IMR-90 (cell line): ENCODE results near the gene KCNJ1. TPM values are rescaled to one million over a fixed set of nuclear protein-coding genes. Genes with fewer than 3 reads are reported as not detected.

Experiments
- ATAC-seq: fragments of 200-7000 bp; cut with Tn5 transposase; 2 replicates; pipeline ENCODE4 v1.9.1; 2020; ENCODE audit warnings: low read depth, mild to moderate bottlenecking, moderate library complexity
- BruUV-seq: library from RNA; stranded (reverse); fragments of 400-500 nt; replicated peaks from 2 replicates; lab custom pipeline; 2021; lab: Mats Ljungman, UMichigan
- CTCF ChIA-PET: fragments of 300-600 bp; formaldehyde crosslinking; extraction: SDS; loops from one replicate; lab custom pipeline; 2021; ENCODE audit warnings: antibody characterized with exemption; lab: Yijun Ruan, JAX
- POLR2A ChIA-PET: fragments of 300-600 bp; sonication (Branson Sonifier 250); formaldehyde crosslinking; loops from one replicate; lab custom pipeline; 2022; ENCODE audit warnings: antibody characterized with exemption; ENCODE audit not compliant: unreplicated experiment; lab: Charles Lee
- DNase-seq: peaks from one replicate; pipeline ENCODE4 v3.0.0; 2013
- H2AFZ ChIP-seq: replicated peaks from 2 replicates; pipeline ENCODE3; 2013; ENCODE audit warnings: low read length, mild to moderate bottlenecking; ENCODE audit not compliant: poor library complexity
- H2AK5ac ChIP-seq: 2 replicates; pipeline ENCODE4 v1.6.1; 2013; ENCODE audit warnings: low read depth, low read length, inconsistent platforms
- H2AK9ac ChIP-seq: replicated peaks from 2 replicates; pipeline ENCODE3; 2013; ENCODE audit warnings: mild to moderate bottlenecking, low read depth, low read length, moderate library complexity; ENCODE audit not compliant: poor library complexity
- H2BK120ac ChIP-seq: 2 replicates; pipeline ENCODE4 v1.6.1; 2013; ENCODE audit warnings: low read depth, low read length, inconsistent platforms
- H2BK15ac ChIP-seq: 3 replicates; pipeline ENCODE4 v1.6.1; 2013; ENCODE audit warnings: low read depth, low read length, inconsistent platforms
- H2BK20ac ChIP-seq: 2 replicates; pipeline ENCODE4 v1.6.1; 2013; ENCODE audit warnings: low read depth, mild to moderate bottlenecking, inconsistent platforms, low read length, moderate library complexity
- H2BK5ac ChIP-seq: 2 replicates; pipeline ENCODE4 v1.6.1; 2013; ENCODE audit warnings: mild to moderate bottlenecking, low read depth, low read length, inconsistent platforms; ENCODE audit not compliant: poor library complexity, severe bottlenecking
- H3K14ac ChIP-seq: replicated peaks from 2 replicates; pipeline ENCODE4 v1.6.1; 2013; ENCODE audit warnings: low read depth, low read length, inconsistent platforms
- H3K18ac ChIP-seq: 2 replicates; pipeline ENCODE4 v1.6.1; 2013; ENCODE audit warnings: low read depth, low read length, control low read depth
- H3K23ac ChIP-seq: 2 replicates; pipeline ENCODE4 v1.6.1; 2013; ENCODE audit warnings: low read depth, low read length, inconsistent platforms
- H3K27ac ChIP-seq: 2 replicates; pipeline ENCODE4 v1.5.1; 2013; ENCODE audit warnings: mild to moderate bottlenecking, control low read depth, low read length; ENCODE audit not compliant: insufficient read depth
- H3K27me3 ChIP-seq: 2 replicates; pipeline ENCODE4 v1.6.1; 2013; ENCODE audit warnings: low read length; ENCODE audit not compliant: control insufficient read depth, insufficient read depth
- H3K36me3 ChIP-seq: 2 replicates; pipeline ENCODE4 v1.6.1; 2013; ENCODE audit warnings: low read length, mixed read lengths; ENCODE audit not compliant: control insufficient read depth, insufficient read depth
- H3K4ac ChIP-seq: 2 replicates; pipeline ENCODE4 v1.6.1; 2013; ENCODE audit warnings: low read depth, low read length, inconsistent platforms
- H3K4me1 ChIP-seq: 2 replicates; pipeline ENCODE4 v1.6.1; 2013; ENCODE audit warnings: low read length, mixed read lengths; ENCODE audit not compliant: control insufficient read depth, insufficient read depth
- H3K4me2 ChIP-seq: 2 replicates; pipeline ENCODE4 v1.6.1; 2013; ENCODE audit warnings: low read depth, mild to moderate bottlenecking, control low read depth, low read length, moderate library complexity
- H3K4me3 ChIP-seq: 2 replicates; pipeline ENCODE4 v1.5.1; 2013; ENCODE audit warnings: low read depth, mild to moderate bottlenecking, control low read depth, low read length, moderate library complexity; ENCODE audit not compliant: insufficient read depth
- H3K56ac ChIP-seq: 2 replicates; pipeline ENCODE4 v1.6.1; 2013; ENCODE audit warnings: low read length, inconsistent platforms; ENCODE audit not compliant: insufficient read depth; ENCODE audit errors: extremely low read depth
- H3K79me1 ChIP-seq, 2 experiments: 2 replicates each; pipeline ENCODE4 v1.6.1; 2013; ENCODE audit warnings: low read length in 2 of 2, inconsistent platforms in 1 of 2, low read depth in 1 of 2
- H3K9ac ChIP-seq: 2 replicates; pipeline ENCODE4 v1.6.1; 2013; ENCODE audit warnings: low read depth, low read length, control low read depth
- H3K9me1 ChIP-seq: 2 replicates; pipeline ENCODE4 v1.6.1; 2013; ENCODE audit warnings: low read length, inconsistent platforms; ENCODE audit not compliant: insufficient read depth
- H3K9me3 ChIP-seq: 2 replicates; pipeline ENCODE4 v1.6.1; 2013; ENCODE audit warnings: low read length; ENCODE audit not compliant: control insufficient read depth, insufficient read depth
- H4K20me1 ChIP-seq: 2 replicates; pipeline ENCODE4 v1.6.1; 2013; ENCODE audit warnings: low read length, inconsistent platforms; ENCODE audit not compliant: insufficient read depth
- H4K5ac ChIP-seq: 2 replicates; pipeline ENCODE4 v1.6.1; 2013; ENCODE audit warnings: mild to moderate bottlenecking, low read depth, low read length, control low read depth
- H4K8ac ChIP-seq, 2 experiments: 2 replicates each; pipeline ENCODE4 v1.6.1; 2013; ENCODE audit warnings: low read depth in 2 of 2, low read length in 2 of 2, control low read depth in 1 of 2, inconsistent platforms in 1 of 2
- H4K91ac ChIP-seq: 2 replicates; pipeline ENCODE4 v1.6.1; 2013; ENCODE audit warnings: low read depth, low read length, inconsistent platforms; ENCODE audit not compliant: insufficient read depth
- CEBPB ChIP-seq: IDR thresholded peaks from 2 replicates; pipeline ENCODE4 v1.6.1; 2012; ENCODE audit warnings: low read depth, low read length, improper control_type of control experiment
- CHD1 ChIP-seq: IDR thresholded peaks from 2 replicates; pipeline ENCODE4 v1.6.1; 2012; ENCODE audit warnings: low read depth, low read length, improper control_type of control experiment
- MAFK ChIP-seq: IDR thresholded peaks from 2 replicates; pipeline ENCODE4 v1.6.1; 2012; ENCODE audit warnings: low read depth, low read length, improper control_type of control experiment
- POLR2A ChIP-seq: IDR thresholded peaks from 2 replicates; pipeline ENCODE4 v1.6.1; 2012; ENCODE audit warnings: mild to moderate bottlenecking, low read depth, low read length
- SMC3 ChIP-seq: fragments of 150-350 bp; IDR thresholded peaks from 2 replicates; pipeline ENCODE4 v1.6.1; 2016; ENCODE audit warnings: low read depth, mild to moderate bottlenecking, antibody characterized with exemption, low read length, moderate library complexity
- WGBS, 2 experiments: methylation state at CpG; one replicate each; pipeline versions ENCODE4 v1.1.5 to v1.1.7; 2013; ENCODE audit warnings: missing lambda C conversion rate in 2 of 2; ENCODE audit not compliant: insufficient read length in 1 of 2; ENCODE audit errors: extremely low coverage in 2 of 2; 5-methylcytosine and 5-hydroxymethylcytosine counted together
- dilution Hi-C: fragments of 300-500 bp; cut with HindIII; formaldehyde crosslinking; loops from one replicate; pipeline ENCODE4 v1.14.3; 2018; ENCODE audit warnings: low sequenced_read_pairs; ENCODE audit not compliant: unreplicated experiment
- in situ Hi-C: fragments of 300-500 bp; cut with MboI; formaldehyde crosslinking; loops from 3 replicates; pipeline ENCODE4 v1.14.3; 2019; ENCODE audit warnings: low sequenced_read_pairs, inconsistent platforms, mixed read lengths
- intact Hi-C: fragments of 100-400 bp; cut with micrococcal nuclease; formaldehyde crosslinking; loops from 2 replicates; pipeline ENCODE4 v1.10.0; 2022
- polyA plus RNA-seq, 3 experiments: library from polyadenylated mRNA; depleted of rRNA; stranded (reverse); fragments of >200 nt; gene quantifications; 2 replicates each; pipeline ENCODE4 v1.2.3, GENCODE V29; 2012; ENCODE audit warnings: low replicate concordance in 1 of 3
- total RNA-seq: library from RNA; depleted of rRNA; stranded (reverse); fragments of >200 nt; gene quantifications from 2 replicates; pipeline ENCODE4 v1.2.3, GENCODE V29; 2012
- TF ChIP-seq, protein P1 (sequence below): fragments of 150-350 bp; IDR thresholded peaks from 2 replicates; pipeline ENCODE4 v1.6.1; 2017; ENCODE audit warnings: mild to moderate bottlenecking, antibody characterized with exemption, low read length, low read depth

KCNJ1 gene
- total and polyA plus RNA-seq, 2 of the 4 experiments (the other 2 are of a cell fraction) = not detected

DNA sequence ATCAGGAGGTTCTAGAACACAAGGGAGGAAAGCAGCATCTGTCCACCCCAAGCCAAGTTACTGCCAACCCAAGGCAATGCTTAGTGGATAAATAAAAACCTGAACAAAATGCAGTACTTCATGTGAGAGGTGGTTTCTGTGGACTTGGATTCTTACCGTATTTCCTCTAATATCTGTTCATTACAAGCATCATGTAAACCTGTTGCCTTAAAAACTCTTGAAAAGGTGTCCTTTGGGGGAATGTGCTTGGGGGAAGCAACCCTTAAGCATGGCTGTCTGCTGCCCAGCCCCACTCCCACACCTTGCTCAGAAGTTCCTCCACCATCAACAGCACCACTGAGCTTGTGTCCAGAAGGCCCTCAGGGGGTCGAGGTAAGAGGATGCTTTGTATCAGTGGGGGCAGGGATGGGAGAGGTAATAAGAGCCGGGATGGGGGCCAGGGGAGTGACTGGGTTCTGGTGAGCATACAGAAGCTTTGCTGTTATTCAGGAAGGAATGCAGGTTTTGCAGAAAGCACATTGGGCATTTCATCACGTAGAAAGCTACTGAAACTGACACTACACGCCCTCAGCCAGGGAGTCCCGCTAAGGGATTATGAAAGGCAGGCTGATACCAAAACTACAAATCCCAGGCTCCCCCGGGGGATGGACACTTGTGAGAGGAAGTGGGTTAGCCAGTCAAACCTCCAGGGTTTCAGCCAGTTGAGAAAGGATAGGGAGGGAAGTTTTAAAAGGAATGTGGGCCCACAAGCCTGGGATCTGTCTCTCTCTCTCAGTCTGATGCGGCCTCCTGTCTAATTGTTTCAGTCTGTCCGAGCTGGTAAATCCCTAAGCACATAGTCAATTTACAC is 52.0 kb downstream of the KCNJ1 start:
- CTCF ChIA-PET = no interaction called here
- peak; percentile 98 for ATAC-seq

More for the DNA sequence above, 52.0 kb downstream of the KCNJ1 start:
- peak overlapping the region; percentile 56 for H3K4me2 ChIP-seq
- no peak overlapping the region for H4K5ac ChIP-seq
- H3K4me3 ChIP-seq = no peak overlapping the region
- intact Hi-C loops (no loop called here), in situ Hi-C loops (no loop called here), dilution Hi-C loops (no loop called here)
- peaks cover 7% of the 10 kb centered on the region for H3K9me1 ChIP-seq
- peaks cover 7% of the 10 kb centered on the region for H3K4me1 ChIP-seq
- no peak overlapping the region for H2BK15ac ChIP-seq
- H3K27me3 ChIP-seq = no peaks in the 10 kb centered on the region
- 33% methylated on average over 1 of the region's 9 CpGs; no CpG with 5 or more reads in 1 of the 2 experiments for WGBS, 2 experiments
- peak overlapping the region; percentile 52 for H2AK9ac ChIP-seq
- no peak overlapping the region for H3K56ac ChIP-seq
- H3K14ac ChIP-seq = no peak overlapping the region
- no peak overlapping the region for H3K18ac ChIP-seq
- no peak overlapping the region for H2BK5ac ChIP-seq
- BruUV-seq = no TSS peak
- H4K20me1 ChIP-seq = no peaks in the 10 kb centered on the region
- H3K23ac ChIP-seq = no peak overlapping the region
- H3K27ac ChIP-seq = no peak overlapping the region
- peak overlapping the region; percentile 68 for H2AFZ ChIP-seq
- no peaks in the 10 kb centered on the region for H3K9me3 ChIP-seq
- 0 out of 2 replicates have a peak overlapping the region, but pooled peaks have one; percentile 5 for H3K4ac ChIP-seq
- H3K79me1 ChIP-seq = 0 out of 4 replicates have a peak, but pooled peaks cover 0 to 8% of the 10 kb centered on the region in 2 experiments
- H2AK5ac ChIP-seq = no peak overlapping the region
- peak overlapping the region in 1 of 2 experiments; percentile 55; a peak in 1 of 4 replicates for H4K8ac ChIP-seq
- peaks cover 7% of the 10 kb centered on the region for H3K36me3 ChIP-seq
- no peak overlapping the region for H4K91ac ChIP-seq
- DNase-seq = peak; percentile 86
- TF ChIP-seq POLR2A = no peak
- peak; percentile 31; the same call in 1 of the 2 replicates for TF ChIP-seq CEBPB
- no peak for TF ChIP-seq SMC3
- TF ChIP-seq, protein P1, sequence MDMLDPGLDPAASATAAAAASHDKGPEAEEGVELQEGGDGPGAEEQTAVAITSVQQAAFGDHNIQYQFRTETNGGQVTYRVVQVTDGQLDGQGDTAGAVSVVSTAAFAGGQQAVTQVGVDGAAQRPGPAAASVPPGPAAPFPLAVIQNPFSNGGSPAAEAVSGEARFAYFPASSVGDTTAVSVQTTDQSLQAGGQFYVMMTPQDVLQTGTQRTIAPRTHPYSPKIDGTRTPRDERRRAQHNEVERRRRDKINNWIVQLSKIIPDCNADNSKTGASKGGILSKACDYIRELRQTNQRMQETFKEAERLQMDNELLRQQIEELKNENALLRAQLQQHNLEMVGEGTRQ = no peak
- no peak for TF ChIP-seq CHD1
- no peak for TF ChIP-seq MAFK
- POLR2A ChIA-PET = no interaction called here
- no peak overlapping the region for H3K9ac ChIP-seq
- H2BK120ac ChIP-seq = no peak overlapping the region
- no peak overlapping the region for H2BK20ac ChIP-seq
